IPS DF 6.9 (cell line): ENCODE data around the gene KMT2E.

ENCODE experiments used
- DNase-seq: peaks from one replicate; pipeline ENCODE4 v3.0.0-alpha.2; 2013; ENCODE audit warnings: low read depth, low spot score
- H3K27ac ChIP-seq: one replicate; pipeline ENCODE4 v1.5.1; 2013; ENCODE audit warnings: low read length, control low read depth
- H3K27me3 ChIP-seq: 2 replicates; pipeline ENCODE4 v1.6.1; 2013; ENCODE audit warnings: mild to moderate bottlenecking, low read length; ENCODE audit not compliant: control insufficient read depth, insufficient read depth
- H3K36me3 ChIP-seq: 2 replicates; pipeline ENCODE4 v1.6.1; 2013; ENCODE audit warnings: low read length; ENCODE audit not compliant: control insufficient read depth, insufficient read depth
- H3K4me1 ChIP-seq: 2 replicates; pipeline ENCODE4 v1.6.1; 2013; ENCODE audit warnings: low read length; ENCODE audit not compliant: control insufficient read depth, insufficient read depth
- H3K4me3 ChIP-seq: 2 replicates; pipeline ENCODE4 v1.5.1; 2013; ENCODE audit warnings: mild to moderate bottlenecking, low read length
- H3K9me3 ChIP-seq: 2 replicates; pipeline ENCODE4 v1.6.1; 2013; ENCODE audit warnings: low read length, inconsistent platforms; ENCODE audit not compliant: control insufficient read depth, insufficient read depth
- WGBS: extraction: QIAGEN DNeasy Blood & Tissue Kit; methylation state at CpG from one replicate; pipeline ENCODE4 v1.1.7; 2013; ENCODE audit warnings: mixed read lengths, missing lambda C conversion rate; ENCODE audit not compliant: insufficient read length, insufficient coverage; 5-methylcytosine and 5-hydroxymethylcytosine counted together

Gene KMT2E

DNA sequence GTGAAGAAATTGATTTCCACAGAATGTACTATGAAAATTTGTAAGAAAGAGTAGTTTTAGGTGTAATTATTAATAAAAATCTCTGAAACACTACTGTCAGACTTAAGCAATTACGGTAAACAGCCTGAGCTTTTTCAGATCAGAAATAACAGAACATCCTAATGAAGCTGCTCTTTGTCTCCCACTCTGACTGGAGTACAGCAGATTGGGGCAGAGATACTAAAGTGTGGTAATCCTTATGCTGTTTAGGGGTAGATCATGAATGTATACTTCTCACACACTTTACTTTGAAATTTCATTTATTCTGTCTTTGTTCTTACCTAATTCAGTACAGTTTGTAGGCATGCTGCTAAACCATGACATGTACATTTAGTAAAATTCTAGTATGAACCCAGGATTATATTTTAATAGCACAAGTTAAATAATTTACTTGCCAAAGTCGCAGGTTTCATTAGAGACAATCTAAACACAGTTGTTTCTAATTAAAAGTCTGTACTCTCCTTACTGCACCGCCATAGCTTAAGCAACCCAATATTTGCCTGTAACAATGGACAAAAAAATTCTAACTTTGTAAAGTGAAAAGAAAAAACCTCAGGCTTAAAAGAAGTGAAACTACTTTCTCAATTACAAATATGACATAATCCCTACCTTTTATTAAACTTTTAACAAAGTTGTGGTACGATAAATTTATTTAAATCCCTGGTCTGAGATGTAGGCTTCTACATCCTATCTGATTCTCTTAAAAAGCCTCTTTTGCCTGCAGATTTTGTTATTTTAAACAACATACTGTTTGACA is 88.8 kb downstream of the KMT2E start:
- WGBS, result no CpG with 5 or more reads among the region's 4 CpGs
- H3K9me3 ChIP-seq, result no peaks in the 10 kb centered on the region
- no peaks in the 10 kb centered on the region for H3K4me1 ChIP-seq
- no peaks in the 10 kb centered on the region for H3K27me3 ChIP-seq
- H3K27ac ChIP-seq, result no peak overlapping the region
- peaks cover 2% of the 10 kb centered on the region; the same call in 1 of the 2 replicates for H3K36me3 ChIP-seq
- no peak for DNase-seq
- no peak overlapping the region for H3K4me3 ChIP-seq

DNA sequence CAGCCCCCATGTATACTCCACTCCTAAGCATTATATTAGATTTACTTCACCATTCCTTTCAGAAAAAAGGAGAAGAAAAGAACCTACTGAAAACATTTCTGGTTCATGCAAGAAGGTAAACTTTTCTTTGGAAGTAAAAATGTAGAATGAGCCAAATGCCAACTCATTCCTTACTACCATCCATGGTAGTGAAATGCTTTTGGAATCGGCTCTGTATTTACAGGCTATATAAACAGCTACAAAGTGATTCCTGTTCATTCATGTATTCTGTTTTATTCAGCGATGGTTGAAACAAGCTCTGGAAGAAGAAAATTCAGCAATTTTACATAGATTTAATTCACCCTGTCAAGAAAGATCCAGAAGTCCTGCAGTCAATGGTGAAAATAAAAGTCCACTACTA is 91.6 kb downstream of the KMT2E start:
- Histone ChIP-seq H3K36me3 (peaks cover 10% of the 10 kb centered on the region; the same call in 1 of the 2 replicates), H3K27me3 (no peaks in the 10 kb centered on the region), H3K27ac (no peak overlapping the region), H3K4me1 (no peaks in the 10 kb centered on the region), H3K9me3 (no peaks in the 10 kb centered on the region), H3K4me3 (no peak overlapping the region)
- WGBS, result no CpG with 5 or more reads among the region's 2 CpGs
- DNase-seq, result no peak

DNA sequence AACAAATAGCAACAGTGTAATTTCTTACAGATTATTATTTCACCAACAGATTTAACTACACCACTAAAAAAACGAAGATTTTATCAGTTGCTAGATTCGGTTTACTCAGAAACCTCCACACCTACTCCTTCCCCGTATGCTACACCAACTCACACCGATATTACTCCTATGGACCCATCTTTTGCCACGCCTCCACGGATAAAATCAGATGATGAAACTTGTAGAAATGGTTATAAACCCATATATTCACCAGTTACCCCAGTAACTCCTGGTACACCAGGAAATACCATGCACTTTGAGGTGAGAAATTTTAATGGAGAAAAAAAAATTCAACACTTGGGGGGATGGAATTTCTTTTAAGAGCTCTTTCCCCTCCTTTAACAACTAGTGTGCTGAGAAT is 92.5 kb downstream of the KMT2E start:
- H3K4me1 ChIP-seq, result no peaks in the 10 kb centered on the region
- no peak for DNase-seq
- 100% methylated on average over 5 of the region's 6 CpGs for WGBS
- H3K9me3 ChIP-seq, result no peaks in the 10 kb centered on the region
- no peak overlapping the region for H3K27ac ChIP-seq
- no peaks in the 10 kb centered on the region for H3K27me3 ChIP-seq
- H3K4me3 ChIP-seq, result no peak overlapping the region
- H3K36me3 ChIP-seq, result peaks cover 10% of the 10 kb centered on the region; the same call in 1 of the 2 replicates

DNA sequence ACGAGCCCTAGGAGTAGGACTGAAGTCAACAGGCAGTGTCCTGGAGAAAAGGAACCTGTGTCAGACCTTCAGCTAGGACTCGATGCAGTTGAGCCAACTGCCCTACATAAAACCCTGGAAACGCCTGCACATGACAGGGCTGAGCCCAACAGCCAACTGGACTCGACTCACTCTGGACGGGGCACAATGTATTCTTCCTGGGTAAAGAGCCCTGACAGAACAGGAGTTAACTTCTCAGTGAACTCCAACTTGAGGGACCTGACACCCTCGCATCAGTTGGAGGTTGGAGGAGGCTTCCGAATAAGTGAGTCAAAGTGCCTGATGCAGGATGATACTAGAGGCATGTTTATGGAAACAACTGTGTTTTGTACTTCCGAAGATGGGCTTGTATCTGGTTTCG is 93.5 kb downstream of the KMT2E start:
- Histone ChIP-seq H3K36me3 (peaks cover 18% of the 10 kb centered on the region; the same call in 1 of the 2 replicates), H3K4me3 (no peak overlapping the region), H3K27me3 (no peaks in the 10 kb centered on the region), H3K9me3 (no peaks in the 10 kb centered on the region), H3K4me1 (no peaks in the 10 kb centered on the region), H3K27ac (no peak overlapping the region)
- no CpG with 5 or more reads among the region's 9 CpGs for WGBS
- no peak for DNase-seq

DNA sequence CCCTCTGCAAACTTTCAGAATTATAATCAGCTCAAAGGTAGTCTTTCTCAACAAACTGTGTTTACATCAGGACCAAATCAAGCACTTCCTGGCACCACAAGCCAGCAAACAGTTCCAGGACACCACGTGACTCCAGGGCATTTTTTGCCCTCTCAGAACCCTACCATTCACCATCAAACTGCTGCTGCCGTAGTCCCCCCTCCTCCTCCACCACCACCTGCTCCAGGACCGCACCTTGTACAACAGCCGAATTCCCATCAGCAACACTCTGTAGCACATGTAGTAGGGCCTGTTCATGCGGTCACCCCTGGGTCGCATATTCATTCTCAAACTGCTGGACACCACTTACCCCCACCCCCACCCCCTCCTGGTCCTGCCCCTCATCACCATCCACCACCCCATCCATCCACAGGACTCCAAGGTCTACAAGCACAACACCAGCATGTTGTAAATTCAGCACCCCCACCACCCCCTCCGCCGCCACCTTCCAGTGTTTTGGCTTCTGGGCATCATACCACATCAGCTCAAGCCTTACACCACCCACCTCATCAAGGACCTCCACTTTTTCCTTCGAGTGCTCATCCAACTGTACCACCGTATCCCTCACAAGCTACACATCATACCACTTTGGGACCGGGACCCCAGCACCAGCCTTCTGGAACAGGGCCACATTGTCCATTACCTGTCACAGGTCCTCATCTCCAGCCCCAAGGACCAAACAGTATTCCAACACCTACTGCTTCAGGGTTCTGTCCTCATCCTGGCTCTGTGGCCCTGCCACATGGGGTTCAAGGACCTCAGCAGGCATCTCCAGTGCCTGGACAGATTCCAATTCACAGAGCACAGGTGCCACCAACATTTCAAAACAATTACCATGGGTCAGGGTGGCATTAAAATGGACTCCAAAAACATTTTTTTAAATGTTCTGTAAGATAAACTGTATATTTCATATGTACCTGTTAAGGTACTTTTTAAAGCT is 98.7 kb downstream of the KMT2E start:
- no CpG with 5 or more reads among the region's 11 CpGs for WGBS
- Histone ChIP-seq H3K27me3 (no peaks in the 10 kb centered on the region), H3K9me3 (no peaks in the 10 kb centered on the region), H3K4me3 (no peak overlapping the region), H3K36me3 (peaks cover 23% of the 10 kb centered on the region; the same call in 1 of the 2 replicates), H3K4me1 (no peaks in the 10 kb centered on the region), H3K27ac (no peak overlapping the region)
- no peak for DNase-seq

DNA sequence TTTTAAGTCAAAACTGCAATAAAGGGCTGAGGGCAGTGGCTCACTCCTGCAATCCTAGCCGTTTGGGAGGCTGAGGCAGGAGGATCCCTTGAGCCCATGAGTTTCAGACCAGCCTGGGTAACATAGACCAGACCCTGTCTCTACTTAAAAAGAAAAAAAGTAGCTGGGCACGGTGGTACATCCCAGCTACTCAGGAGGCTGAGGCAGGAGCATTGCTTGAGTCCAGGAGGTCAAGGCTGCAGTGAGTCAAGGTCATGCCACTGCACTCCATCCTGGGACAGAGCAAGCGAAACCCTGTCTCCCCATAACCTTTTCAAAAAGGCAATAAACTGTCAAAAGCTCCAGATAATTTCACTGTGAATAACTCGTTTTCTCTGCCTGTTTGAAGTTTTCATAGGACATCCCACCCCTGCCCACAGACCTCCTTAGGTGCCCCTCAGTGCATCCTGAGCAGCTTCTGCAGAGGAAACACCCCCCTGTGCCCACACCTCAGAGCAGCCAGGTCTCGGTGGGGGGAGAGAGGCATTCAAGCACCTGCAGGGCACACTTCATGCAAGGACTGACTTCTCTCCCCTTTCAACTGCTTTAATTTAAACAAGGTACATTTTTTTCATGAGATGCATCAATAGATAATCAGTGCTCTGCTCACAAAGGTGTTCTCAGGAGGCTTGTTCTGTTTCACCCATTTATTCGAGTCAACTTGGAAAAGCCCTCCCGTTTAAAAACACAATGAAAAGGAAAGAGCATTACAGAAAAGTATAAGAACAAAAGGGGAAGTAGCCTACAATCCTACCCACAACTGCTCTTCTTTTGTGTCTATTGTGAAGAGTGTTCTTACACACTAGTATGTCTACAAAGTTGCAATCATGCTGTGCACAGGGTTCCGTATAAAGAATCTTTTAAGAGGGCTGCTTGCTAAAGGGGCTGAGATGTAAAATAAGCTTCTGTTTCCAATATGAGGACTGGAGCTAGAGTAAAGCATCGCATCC is 104.9 kb downstream of the KMT2E start:
- no peaks in the 10 kb centered on the region for H3K27me3 ChIP-seq
- H3K36me3 ChIP-seq, result peaks cover 5% of the 10 kb centered on the region; the same call in 1 of the 2 replicates
- H3K4me1 ChIP-seq, result 0 out of 2 replicates have a peak, but pooled peaks cover 1% of the 10 kb centered on the region
- no peak overlapping the region for H3K27ac ChIP-seq
- no peaks in the 10 kb centered on the region for H3K9me3 ChIP-seq
- DNase-seq, result no peak
- H3K4me3 ChIP-seq, result no peak overlapping the region
- no CpG with 5 or more reads among the region's 9 CpGs for WGBS

DNA sequence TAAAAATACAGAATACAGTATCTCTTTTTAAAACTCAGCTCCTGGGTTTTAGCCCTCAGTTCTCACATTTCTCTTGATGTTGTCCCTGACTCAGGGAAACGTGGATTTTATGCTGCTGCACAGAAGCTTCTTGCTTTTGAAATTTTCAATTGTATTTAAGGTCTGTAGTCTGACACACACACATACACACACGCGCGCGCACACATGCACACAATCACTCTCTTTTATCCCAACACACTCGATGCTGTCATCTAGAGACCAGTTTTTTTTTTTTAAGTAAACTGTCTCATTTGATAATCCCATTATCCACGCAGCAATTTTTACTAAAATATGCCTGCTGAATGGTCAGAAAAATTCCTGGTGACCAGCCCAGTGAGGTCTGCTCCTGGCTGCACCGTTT is 108.6 kb downstream of the KMT2E start:
- Histone ChIP-seq H3K4me3 (no peak overlapping the region), H3K9me3 (no peaks in the 10 kb centered on the region), H3K27ac (no peak overlapping the region), H3K27me3 (no peaks in the 10 kb centered on the region), H3K4me1 (0 out of 2 replicates have a peak, but pooled peaks cover 1% of the 10 kb centered on the region), H3K36me3 (peaks cover 6% of the 10 kb centered on the region)
- no CpG with 5 or more reads among the region's 8 CpGs for WGBS
- DNase-seq, result no peak

DNA sequence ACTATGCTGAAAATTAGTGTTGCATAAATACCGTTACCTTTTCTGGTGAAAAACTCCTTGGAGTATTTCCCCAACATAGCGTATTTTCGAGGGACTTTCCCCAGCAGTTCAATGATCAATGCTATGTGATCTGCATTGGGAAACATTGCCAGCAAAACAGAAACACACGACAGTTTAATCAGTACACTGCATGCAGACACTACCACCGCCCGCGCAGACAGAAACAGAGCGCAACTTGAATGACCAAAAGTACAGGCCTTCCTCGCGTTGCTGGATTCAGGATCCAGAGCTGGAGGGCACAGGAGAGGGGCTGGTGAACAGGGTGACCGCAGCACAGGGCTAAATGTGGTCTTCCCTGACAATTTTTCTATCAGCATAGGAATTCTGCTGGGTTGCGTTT is 111.7 kb downstream of the KMT2E start:
- Histone ChIP-seq H3K9me3 (no peaks in the 10 kb centered on the region), H3K4me1 (0 out of 2 replicates have a peak, but pooled peaks cover 1% of the 10 kb centered on the region), H3K4me3 (no peak overlapping the region), H3K27ac (no peak overlapping the region), H3K27me3 (no peaks in the 10 kb centered on the region), H3K36me3 (peaks cover 3% of the 10 kb centered on the region)
- DNase-seq, result no peak
- no CpG with 5 or more reads among the region's 12 CpGs for WGBS

DNA sequence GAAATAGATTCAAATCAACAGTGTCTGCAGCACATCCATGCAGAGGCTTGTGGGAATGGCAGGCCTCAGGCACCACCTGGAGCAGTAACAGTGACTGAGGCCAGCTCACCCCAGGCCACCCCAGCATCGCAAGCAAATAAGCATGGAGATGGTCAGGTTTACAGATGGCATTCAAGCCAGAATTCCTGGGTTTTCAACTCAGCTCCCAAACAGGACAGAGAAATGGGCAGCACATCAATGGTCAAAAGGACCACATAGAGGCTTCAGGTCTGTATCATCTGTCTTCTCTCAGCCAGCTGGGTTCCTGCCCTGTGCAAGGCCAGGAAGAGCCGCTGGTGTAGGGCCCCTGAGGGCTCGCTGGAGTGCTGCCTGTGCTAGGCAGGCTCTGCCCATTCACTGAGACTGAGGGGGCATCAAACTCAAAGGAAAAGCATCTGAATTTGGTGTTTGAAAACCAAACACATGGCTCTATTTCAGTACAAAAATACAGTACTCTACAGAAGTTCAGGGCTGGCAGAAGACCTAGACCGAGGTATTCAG is 112.5 kb downstream of the KMT2E start:
- no peak overlapping the region for H3K27ac ChIP-seq
- no peak for DNase-seq

More for the DNA sequence above, 112.5 kb downstream of the KMT2E start:
- Histone ChIP-seq H3K36me3 (peaks cover 3% of the 10 kb centered on the region), H3K27me3 (no peaks in the 10 kb centered on the region), H3K4me1 (0 out of 2 replicates have a peak, but pooled peaks cover 1% of the 10 kb centered on the region), H3K9me3 (no peaks in the 10 kb centered on the region), H3K4me3 (no peak overlapping the region)
- WGBS, result no CpG with 5 or more reads among the region's 4 CpGs
